ENCODE data around the gene KPNA1.
A peak's percentile ranks its signal among the peaks of the same experiment; 100 is the strongest.
"Not testable (repeated sequence)": the region's sequence is repeated elsewhere in the genome, so short reads cannot be mapped to it uniquely, and the experiment has no call there.

The KPNA1 gene

GRCh38 chr3:122461806-122462205, 52.9 kb downstream of the KPNA1 start:
- H3K4me3 ChIP-seq (ENCODE audit: low read length): no peak overlapping the region
- no peak for DNase-seq (ENCODE audit: low read depth)
- TF ChIP-seq CTCF (conservative IDR thresholded peaks at IDR 0.05; ENCODE audit: low read depth, low read length): no peak

GRCh38 chr3:122458992-122459391, 55.7 kb downstream of the KPNA1 start:
- peak; percentile 47 for TF ChIP-seq CTCF (conservative IDR thresholded peaks at IDR 0.05; ENCODE audit: low read depth, low read length)
- peak; percentile 20 for DNase-seq (ENCODE audit: low read depth)
- H3K4me3 ChIP-seq (ENCODE audit: low read length): no peak overlapping the region

- H3K4me3 ChIP-seq (ENCODE audit: low read length): no peak overlapping the region
- no peak for TF ChIP-seq CTCF (conservative IDR thresholded peaks at IDR 0.05; ENCODE audit: low read depth, low read length)
- DNase-seq (ENCODE audit: low read depth): no peak
Observed at GRCh38 chr3:122457706-122458105, 57.0 kb downstream of the KPNA1 start.

GRCh38 chr3:122456074-122456473, 58.7 kb downstream of the KPNA1 start:
- no peak for DNase-seq (ENCODE audit: low read depth)
- TF ChIP-seq CTCF (conservative IDR thresholded peaks at IDR 0.05; ENCODE audit: low read depth, low read length): no peak
- no peak overlapping the region for H3K4me3 ChIP-seq (ENCODE audit: low read length)

GRCh38 chr3:122451371-122451770, 63.4 kb downstream of the KPNA1 start:
- no peak for DNase-seq (ENCODE audit: low read depth)
- TF ChIP-seq CTCF (conservative IDR thresholded peaks at IDR 0.05; ENCODE audit: low read depth, low read length): no peak
- no peak overlapping the region for H3K4me3 ChIP-seq (ENCODE audit: low read length)

- not testable (repeated sequence) for H3K4me3 ChIP-seq (ENCODE audit: low read length); DNase-seq (ENCODE audit: low read depth)
Observed at GRCh38 chr3:122448218-122448617, 66.5 kb downstream of the KPNA1 start.

GRCh38 chr3:122444491-122444887, 70.2 kb downstream of the KPNA1 start:
- not testable (repeated sequence) for DNase-seq (ENCODE audit: low read depth); H3K4me3 ChIP-seq (ENCODE audit: low read length)

GRCh38 chr3:122443762-122444490, 70.8 kb downstream of the KPNA1 start:
- DNase-seq (ENCODE audit: low read depth): not testable (repeated sequence)

GRCh38 chr3:122443090-122443489, 71.6 kb downstream of the KPNA1 start:
- TF ChIP-seq CTCF (conservative IDR thresholded peaks at IDR 0.05; ENCODE audit: low read depth, low read length): no peak
- no peak overlapping the region for H3K4me3 ChIP-seq (ENCODE audit: low read length)
- no peak for DNase-seq (ENCODE audit: low read depth)

More at GRCh38 chr3:122443762-122444490, 70.8 kb downstream of the KPNA1 start:
- H3K4me3 ChIP-seq (ENCODE audit: low read length): not testable (repeated sequence)

Data from retinal pigment epithelial cell (primary cell).